ENCODE measurements around the gene PLA2G15.

PLA2G15 gene

GRCh38 chr16:68233085-68233834 lies 11.9 kb upstream of the PLA2G15 start:
- no peak for DNase-seq

- DNase-seq = no peak
Observed at GRCh38 chr16:68233835-68234187, 11.4 kb upstream of the PLA2G15 start.

GRCh38 chr16:68234188-68235107 lies 10.7 kb upstream of the PLA2G15 start:
- no peak for DNase-seq

- DNase-seq = no peak
Observed at GRCh38 chr16:68235108-68235886, 9.9 kb upstream of the PLA2G15 start.

- peak; percentile 47 for DNase-seq
Observed at GRCh38 chr16:68235887-68236136, 9.4 kb upstream of the PLA2G15 start, which contains the start of gene ESRP2. TSS of gene ESRP2 (minus strand) at chr16:68236127. CDS start at chr16:68236045, 82 bp downstream.

- DNase-seq = no peak
Observed at GRCh38 chr16:68236137-68236825, 8.9 kb upstream of the PLA2G15 start.

- DNase-seq = peak; percentile 48
Observed at GRCh38 chr16:68236826-68237242, 8.3 kb upstream of the PLA2G15 start.

- peak; percentile 98 for DNase-seq
Observed at GRCh38 chr16:68237243-68238028, 7.7 kb upstream of the PLA2G15 start.

GRCh38 chr16:68238029-68238345 lies 7.2 kb upstream of the PLA2G15 start:
- DNase-seq = no peak

GRCh38 chr16:68242085-68242484 lies 3.1 kb upstream of the PLA2G15 start:
- no peak for DNase-seq

- DNase-seq = no peak
Observed at GRCh38 chr16:68242926-68243858, 2.0 kb upstream of the PLA2G15 start.

GRCh38 chr16:68244481-68244902 lies 681 bp upstream of the PLA2G15 start:
- no peak for DNase-seq

GRCh38 chr16:68246121-68246520 lies 948 bp downstream of the PLA2G15 start:
- DNase-seq = no peak

- no peak for DNase-seq
Observed at GRCh38 chr16:68246666-68247065, 1.5 kb downstream of the PLA2G15 start.

GRCh38 chr16:68247400-68247799 lies 2.2 kb downstream of the PLA2G15 start:
- DNase-seq = no peak

GRCh38 chr16:68247932-68248331 lies 2.8 kb downstream of the PLA2G15 start:
- no peak for DNase-seq

GRCh38 chr16:68249371-68249770 lies 4.2 kb downstream of the PLA2G15 start:
- DNase-seq = no peak

GRCh38 chr16:68250951-68251350 lies 5.8 kb downstream of the PLA2G15 start:
- DNase-seq = no peak

- no peak for DNase-seq
Observed at GRCh38 chr16:68251832-68252231, 6.7 kb downstream of the PLA2G15 start.

GRCh38 chr16:68252383-68252782 lies 7.2 kb downstream of the PLA2G15 start:
- DNase-seq = no peak

GRCh38 chr16:68253721-68254120 lies 8.5 kb downstream of the PLA2G15 start:
- no peak for DNase-seq
